NCI-H1092 (cell line): ENCODE results near the gene NFKBIL1.
"Not testable (repeated sequence)": the region's sequence is repeated elsewhere in the genome, so short reads cannot be mapped to it uniquely, and the experiment has no call there.

Experiments
- DNase-seq: peaks from one replicate; lab custom pipeline; 2025; lab: John Stamatoyannopoulos, UW

The NFKBIL1 gene

GRCh38 chr6:31581434-31582229 is 34.2 kb downstream of the NFKBIL1 start:
- DNase-seq: no peak

GRCh38 chr6:31582230-31582643 is 34.8 kb downstream of the NFKBIL1 start, which contains the start of gene LTB:
TSS of gene LTB (minus strand) at chr6:31582424. CDS start at chr6:31582417, 7 bp downstream.
- DNase-seq: no peak

GRCh38 chr6:31585491-31585890 is 38.1 kb downstream of the NFKBIL1 start:
- DNase-seq: no peak

GRCh38 chr6:31586008-31586407 is 38.6 kb downstream of the NFKBIL1 start, which contains the start of gene LST1:
TSS of gene LST1 (plus strand) at chr6:31586277. CDS start at chr6:31587300, 1,023 bp downstream.
- DNase-seq: no peak

DNA sequence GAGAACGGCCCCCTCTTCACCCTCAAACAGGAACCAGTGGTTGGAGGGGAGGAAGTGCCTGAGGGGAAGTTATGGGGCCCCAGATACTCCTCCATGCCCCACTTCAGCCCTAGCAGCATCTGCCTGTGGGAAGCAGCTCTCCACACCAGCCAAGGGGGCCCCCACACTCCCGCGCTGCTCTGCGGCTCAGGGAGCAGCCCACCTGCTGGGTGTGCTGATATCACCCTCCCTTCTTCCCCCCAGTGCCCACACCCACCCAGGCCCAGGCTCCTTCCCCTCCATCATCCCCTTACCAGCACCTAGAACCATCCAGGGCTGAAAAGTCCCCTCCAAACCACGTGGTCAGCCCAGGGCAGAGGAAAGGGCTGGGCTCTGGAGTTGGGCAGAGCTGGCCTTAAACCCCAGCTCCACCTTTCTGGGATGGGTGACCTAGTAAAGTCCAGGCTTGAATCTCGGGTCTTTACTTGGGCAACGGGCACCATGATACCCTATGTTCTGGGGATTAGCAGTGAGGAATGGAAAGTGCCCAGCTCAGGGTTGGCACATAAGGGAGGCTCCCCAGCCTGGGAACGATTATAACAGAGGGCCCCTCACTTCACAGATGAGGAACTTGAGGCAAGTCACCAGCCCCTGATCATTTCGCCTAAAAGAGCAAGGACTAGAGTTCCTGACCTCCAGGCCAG is 39.3 kb downstream of the NFKBIL1 start:
- DNase-seq: no peak

DNA sequence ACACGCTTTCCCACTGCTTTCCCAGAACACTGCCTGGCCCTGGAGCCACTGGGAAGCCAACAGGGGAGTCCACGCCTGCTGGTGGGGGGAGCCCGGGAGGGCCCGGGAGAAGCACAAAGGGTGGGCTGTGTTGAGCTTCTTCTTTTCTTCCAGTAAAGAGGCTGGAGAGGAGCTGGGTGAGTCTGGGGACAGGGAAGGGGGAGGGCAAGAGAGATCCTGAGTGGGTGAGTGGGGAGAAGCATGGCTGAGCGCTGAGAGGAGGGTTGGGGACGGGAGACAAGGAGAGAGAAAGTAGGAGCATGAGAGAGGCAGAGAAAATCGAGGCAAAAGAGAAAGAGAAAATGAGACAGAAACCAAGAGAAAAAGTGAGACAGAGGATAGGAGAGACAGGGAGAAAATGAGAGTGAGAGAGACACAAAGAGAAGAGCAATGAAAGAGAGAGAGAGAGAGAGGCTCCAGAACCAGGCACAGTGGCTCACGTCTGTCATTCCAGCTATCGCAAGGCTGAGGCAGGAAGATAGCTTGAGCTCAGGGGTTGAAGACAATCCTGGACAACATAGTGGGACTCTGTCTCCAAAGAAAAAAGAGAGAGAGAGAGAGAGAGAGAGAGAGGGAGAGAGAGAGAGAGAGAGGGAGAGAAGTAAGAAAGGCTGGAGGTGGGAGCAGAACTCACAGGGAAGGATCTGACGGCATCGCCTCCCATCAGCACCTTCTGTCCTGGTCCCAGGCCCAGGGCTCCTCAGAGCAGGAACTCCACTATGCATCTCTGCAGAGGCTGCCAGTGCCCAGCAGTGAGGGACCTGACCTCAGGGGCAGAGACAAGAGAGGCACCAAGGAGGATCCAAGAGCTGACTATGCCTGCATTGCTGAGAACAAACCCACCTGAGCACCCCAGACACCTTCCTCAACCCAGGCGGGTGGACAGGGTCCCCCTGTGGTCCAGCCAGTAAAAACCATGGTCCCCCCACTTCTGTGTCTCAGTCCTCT is 40.7 kb downstream of the NFKBIL1 start:
- DNase-seq: no peak

GRCh38 chr6:31588871-31589650 is 41.7 kb downstream of the NFKBIL1 start:
- DNase-seq: no peak

DNA sequence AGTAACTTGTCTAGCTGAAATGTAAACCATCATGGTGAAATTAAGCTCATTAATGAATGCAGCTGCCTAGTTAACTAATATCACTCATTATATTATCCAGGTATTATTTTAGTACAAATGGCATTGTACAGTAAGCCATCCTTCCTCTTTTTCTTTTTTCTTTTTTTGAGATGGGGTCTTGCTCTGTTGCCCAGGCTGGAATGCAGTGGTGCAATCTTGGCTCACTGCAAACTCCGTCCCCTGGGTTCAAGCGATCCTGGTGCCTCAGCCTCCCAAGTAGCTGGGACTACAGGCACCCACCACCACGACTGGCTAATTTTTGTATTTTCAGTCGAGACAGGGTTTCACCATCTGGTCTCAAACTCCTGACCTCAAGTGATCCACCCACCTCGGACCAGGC is 43.3 kb downstream of the NFKBIL1 start:
- DNase-seq: not testable (repeated sequence)

GRCh38 chr6:31592396-31592771 is 45.0 kb downstream of the NFKBIL1 start:
- no peak for DNase-seq

GRCh38 chr6:31597006-31597405 is 49.6 kb downstream of the NFKBIL1 start:
- DNase-seq: no peak

GRCh38 chr6:31607317-31607716 is 59.9 kb downstream of the NFKBIL1 start:
- DNase-seq: no peak
